Stimulated activated CD8-positive, alpha-beta memory T cell treated with anti-CD3 and anti-CD28 coated beads, Interleukin-4, amount 100 ng/mL, for 1 hour (primary cell): ENCODE results near the gene ACVR1B.
"Not testable (repeated sequence)": the region's sequence is repeated elsewhere in the genome, so short reads cannot be mapped to it uniquely, and the experiment has no call there.

Experiments used
- DNase-seq, 2 donors: peaks; one replicate each; pipeline ENCODE4 v3.0.0-alpha.2; 2020; ENCODE audit warnings: low read depth in 2 of 2, low spot score in 1 of 2

Gene ACVR1B

DNA sequence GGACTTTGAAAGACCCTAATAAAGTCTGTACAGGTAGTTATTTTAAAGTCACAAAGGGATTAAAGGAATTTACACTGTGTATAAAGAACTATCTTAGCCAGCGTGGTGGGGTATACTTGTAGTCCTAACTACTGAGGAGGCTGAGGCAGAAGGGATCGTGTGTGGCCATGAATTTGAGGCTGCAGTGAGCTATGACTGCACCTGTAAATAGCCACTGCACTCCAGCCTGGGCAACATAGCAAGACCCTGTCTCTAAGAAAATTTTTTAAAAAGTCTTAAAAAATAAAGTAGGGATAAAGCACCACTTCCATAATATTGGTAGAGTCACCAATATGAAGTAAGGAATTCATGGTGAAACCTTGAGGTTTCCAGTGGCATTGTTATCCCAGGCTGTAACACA, 18.1 kb downstream of the ACVR1B start:
- no peak for DNase-seq

DNA sequence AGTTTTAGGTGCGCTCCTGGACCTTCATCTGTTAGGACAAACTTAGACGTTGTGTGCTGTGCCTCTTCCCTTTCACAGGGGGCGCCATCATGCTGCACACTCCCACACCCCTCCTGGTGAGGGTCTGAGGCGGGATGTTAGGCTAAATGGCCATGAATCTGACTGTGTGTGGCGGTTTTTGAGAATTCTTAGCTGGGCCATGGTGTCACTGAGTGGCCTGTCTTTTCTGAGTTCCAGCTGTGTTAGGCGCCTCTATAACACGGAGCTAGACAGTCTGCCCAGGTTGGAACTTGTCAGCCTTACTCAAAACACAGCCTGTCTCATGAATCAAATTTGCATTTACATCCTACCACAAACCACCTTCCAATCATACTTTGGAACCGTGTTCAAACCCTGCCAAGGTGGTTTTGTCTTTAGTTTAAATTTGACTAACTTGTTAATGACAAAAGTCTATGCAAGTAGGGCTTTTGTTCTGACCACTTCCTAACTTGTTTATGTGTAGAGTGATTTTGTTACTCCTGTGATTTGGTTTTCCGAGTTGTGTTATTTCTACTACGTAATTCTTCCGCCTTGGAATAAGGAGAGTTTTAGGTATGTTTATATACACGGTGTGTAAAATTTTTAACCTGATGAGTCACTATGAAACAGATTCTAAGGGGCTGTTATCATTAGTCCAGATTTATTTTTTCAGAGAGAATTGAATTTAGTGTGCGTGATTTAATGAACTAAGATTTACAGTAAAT, 19.6 kb downstream of the ACVR1B start:
- DNase-seq = no peak

DNA sequence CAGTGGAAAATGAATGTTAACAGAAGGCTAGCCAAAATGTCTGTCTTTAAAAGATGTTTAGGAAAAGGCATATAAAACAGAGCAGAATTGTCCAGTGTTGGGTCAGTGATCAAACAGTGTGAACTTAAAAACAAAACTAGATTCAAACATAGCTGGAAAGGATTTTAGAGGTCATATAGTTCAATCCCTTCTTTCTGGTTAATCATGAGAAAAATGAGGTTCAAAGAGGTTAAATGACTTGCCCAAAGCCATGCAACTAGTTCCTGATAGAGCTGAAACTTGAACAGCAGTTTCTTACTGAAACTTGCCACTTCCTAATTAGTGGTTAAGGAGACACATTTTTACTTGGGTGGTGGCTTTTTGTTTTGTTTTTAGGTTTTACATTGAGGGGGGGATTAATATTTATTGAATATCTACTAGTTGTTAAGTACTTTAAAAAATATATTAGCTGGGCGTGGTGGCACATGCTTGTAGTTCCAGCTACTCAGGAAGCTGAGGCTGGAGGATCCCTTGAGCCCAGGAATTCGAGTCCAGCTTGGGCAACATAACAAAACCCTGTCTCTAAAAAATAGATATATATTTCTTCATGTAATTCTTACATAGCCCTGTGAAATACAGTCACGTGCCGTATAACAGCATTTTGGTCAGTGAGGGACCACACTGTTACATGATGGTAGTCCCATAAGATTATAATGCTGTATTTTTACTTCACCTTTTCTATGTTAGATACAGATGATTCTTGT, 20.4 kb downstream of the ACVR1B start:
- no peak for DNase-seq

DNA sequence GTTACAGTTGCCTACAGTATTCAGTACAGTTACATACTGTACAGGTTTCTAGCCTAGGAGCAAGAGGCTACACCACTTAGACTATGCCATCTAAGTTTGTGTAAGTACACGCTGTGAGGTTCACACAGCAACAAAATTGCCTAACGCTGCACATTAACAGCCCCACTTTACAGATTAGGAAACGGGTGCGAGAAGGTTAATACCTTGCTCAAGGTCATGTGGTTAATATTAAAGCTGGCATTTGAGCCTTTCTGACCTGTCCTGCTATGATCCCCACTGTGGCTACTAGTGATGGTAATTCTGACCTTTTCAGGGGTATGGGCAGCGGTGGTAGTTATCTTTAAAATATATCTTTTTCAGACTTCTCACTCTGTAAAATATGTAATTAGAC, 20.9 kb downstream of the ACVR1B start:
- DNase-seq = no peak

DNA sequence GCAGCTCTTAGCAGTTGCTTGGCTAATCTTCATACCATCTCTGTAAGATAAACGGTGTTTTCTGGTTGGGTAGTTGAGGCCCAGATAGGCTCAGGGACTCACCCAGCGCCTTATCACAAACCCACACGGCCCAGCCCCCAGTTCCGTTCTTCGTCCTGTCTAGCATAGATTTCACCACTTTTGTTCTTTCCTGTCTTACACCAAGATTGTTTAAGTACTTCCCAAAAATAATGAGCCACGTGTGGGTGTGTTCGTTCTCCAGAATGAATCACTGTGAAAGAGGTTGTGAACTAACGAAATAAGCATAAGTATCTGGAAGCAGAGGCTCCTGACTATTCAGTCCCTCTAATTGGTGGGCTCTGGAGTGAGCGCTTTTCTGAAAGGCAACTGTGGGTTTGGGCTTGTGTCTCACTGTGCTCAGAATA, 21.4 kb downstream of the ACVR1B start:
- no peak for DNase-seq

DNA sequence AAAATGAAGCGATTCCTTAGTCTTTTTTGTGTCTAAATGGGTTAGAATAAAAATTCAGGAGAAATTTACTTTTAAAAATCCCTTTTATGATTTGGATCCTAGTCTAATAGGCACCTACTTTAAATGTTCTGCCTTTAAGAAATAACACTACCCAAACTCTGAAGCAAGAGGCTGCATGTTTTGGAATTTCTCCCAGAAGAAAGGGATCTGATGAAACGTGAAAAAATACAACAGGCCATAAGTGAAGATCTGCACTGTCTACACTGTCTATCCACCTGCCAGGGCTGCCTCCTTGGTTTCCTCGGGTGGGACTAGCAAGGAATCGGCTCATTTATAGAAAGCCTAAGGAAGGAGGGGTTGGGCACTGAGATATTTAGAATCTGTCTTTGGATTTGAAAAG, 22.1 kb downstream of the ACVR1B start:
- DNase-seq = no peak

DNA sequence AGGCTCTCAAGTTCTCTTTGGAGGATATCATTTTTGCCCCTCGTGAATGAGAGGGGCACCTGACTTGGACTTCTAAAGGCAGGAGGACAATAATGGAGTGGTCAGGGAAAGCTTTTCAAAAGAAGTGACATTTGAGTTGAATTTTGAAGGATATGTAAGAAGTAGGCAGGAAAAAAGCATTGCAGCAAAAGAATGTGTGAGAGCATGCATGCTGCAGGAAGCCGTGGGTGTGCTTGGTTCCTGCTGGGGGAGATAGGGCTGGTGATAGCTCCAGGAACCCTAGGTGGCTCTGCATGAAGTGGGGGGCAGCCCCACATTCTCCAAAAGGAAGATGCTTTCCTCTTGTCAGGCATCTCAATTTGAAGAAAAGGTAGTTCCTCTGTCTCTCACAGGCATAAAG, 23.1 kb downstream of the ACVR1B start:
- no peak for DNase-seq

DNA sequence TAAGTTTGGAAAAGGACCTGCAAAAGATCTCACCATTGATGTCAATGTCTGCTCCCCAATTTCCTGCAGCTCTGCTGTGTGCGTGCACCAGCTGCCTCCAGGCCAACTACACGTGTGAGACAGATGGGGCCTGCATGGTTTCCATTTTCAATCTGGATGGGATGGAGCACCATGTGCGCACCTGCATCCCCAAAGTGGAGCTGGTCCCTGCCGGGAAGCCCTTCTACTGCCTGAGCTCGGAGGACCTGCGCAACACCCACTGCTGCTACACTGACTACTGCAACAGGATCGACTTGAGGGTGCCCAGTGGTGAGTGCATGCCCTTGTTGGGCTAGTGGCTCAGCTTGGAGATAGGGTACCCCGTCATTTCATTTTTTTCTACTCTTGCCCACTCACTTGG, 23.7 kb downstream of the ACVR1B start:
- DNase-seq = no peak

DNA sequence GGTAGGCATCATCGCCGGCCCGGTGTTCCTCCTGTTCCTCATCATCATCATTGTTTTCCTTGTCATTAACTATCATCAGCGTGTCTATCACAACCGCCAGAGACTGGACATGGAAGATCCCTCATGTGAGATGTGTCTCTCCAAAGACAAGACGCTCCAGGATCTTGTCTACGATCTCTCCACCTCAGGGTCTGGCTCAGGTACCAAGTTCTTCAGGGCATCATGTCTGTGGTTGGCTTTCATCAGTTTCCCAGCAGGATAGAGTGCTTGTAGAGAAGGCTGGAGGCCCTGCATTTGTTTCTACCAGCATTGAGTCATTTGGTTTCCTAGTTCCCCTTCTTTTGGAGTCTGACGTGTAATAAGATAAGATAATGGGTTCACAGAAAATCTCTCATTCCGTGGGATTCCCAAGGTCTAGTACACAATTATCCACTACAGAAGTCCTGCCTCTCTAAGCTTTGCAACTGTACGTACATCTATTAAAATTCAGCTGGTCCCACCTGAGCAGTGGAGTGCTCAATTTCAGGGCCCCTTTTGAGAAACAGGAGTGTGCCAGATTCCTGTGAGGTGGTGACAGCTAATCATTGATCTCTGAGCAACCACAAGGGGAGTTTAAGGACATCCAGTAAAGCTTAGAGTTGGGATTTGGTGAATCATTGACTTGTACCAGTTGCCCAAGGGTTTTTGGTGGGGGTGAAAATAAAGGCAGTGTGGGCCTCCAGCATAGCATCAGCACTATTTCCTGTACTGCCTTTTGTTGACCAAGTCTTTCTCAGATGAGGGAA, 25.1 kb downstream of the ACVR1B start:
- no peak for DNase-seq

DNA sequence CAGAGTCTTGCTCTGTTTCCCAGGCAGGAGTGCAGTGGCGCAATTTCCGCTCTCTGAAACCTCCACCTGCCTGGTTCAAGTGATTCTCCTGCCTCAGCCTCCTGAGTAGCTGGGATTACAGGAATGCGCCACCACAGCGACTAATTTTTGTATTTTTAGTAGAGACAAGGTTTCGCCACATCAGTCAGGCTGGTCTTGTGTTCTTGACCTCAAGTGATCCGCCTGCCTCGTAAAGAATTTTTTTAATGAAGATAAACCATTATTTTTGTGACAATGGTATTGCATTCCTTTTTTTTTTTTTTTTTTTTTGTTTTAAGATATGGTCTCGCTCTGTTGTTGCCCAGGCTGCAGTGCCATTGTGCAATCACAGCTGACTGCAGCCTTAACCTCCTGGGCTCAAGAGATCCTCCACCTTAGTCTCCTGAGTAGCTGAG, 25.8 kb downstream of the ACVR1B start:
- no peak for DNase-seq

DNA sequence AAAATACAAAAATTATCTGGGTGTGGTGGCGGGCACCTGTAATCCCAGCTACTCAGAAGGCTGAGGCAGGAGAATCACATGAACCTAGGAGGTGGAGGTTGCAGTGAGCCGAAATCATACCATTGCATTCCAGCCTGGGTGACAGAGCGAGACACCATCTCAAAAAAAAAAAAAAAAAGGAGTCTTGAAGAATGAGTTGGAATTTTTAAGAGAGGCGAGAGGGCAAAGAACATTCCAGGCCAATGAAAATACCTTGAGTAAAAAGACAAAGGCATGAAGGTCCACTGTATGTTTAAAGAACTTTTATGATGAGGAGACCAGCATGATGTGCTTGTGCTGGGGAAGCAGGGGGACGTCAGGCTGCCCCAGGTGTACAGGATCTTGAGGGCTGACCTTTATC, 27.8 kb downstream of the ACVR1B start:
- not testable (repeated sequence) for DNase-seq

DNA sequence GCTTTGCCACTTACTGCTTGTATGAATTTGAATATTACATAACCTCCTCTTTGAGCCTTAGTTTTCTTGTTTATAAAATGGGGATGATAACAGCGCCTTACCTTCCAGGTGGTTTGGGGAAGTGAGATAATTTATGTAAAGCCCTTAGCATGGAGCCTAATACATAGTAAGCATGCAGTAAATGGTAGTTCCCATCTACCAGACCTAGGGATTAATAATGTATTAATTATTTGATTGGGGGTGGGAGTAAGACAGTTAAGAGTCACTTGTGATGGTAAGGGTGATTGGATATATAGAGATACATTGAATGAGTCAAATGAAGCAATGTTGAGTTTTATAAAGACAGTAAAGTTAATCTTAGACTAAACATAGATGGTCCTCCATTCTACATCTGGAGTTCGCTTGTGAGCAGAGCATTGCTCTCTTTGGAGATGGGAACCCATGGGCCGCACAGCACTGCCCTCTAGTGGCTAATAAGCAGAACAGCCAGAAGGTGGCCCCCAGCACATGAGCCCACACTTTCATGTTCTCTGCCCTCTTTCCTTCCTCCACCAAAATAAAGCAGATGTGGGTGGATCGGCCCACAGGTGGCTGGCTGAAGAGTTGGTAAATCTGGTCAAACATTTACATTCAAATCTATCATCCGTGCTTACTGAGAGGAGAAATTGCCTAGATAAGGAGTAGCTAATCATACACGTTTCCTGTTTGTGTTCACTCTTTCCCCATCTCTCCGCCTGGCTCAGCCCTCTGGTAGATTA, 28.7 kb downstream of the ACVR1B start:
- peak in 1 of 2 donors; percentile 56 for DNase-seq

DNA sequence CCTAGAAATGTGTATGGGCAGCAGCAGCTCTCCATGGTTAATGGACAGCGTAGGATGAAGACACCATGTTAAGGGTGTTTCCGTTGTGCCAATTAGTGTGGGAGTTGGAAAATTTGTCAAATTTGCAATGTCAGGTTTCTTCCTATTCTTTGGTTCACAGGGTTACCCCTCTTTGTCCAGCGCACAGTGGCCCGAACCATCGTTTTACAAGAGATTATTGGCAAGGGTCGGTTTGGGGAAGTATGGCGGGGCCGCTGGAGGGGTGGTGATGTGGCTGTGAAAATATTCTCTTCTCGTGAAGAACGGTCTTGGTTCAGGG, 29.3 kb downstream of the ACVR1B start:
- no peak for DNase-seq

DNA sequence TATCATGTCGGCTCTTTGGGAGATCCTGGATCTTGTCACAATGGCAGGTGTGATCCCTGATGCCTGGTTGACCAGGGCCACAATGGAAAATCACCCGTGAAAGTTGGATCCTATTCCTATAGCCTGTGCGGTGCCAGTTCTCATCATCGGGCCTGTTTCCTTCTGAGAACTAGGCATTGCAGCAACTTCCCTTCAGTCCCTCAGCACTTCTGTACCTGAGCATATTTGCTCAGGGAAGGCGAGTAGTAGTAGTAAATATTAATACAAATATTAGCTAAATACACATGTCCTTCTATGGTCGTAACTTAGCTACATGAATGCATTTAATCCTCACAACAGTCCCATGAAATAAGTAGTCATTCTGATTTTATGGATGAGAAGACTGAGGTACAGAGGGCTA, 33.2 kb downstream of the ACVR1B start:
- no peak for DNase-seq

DNA sequence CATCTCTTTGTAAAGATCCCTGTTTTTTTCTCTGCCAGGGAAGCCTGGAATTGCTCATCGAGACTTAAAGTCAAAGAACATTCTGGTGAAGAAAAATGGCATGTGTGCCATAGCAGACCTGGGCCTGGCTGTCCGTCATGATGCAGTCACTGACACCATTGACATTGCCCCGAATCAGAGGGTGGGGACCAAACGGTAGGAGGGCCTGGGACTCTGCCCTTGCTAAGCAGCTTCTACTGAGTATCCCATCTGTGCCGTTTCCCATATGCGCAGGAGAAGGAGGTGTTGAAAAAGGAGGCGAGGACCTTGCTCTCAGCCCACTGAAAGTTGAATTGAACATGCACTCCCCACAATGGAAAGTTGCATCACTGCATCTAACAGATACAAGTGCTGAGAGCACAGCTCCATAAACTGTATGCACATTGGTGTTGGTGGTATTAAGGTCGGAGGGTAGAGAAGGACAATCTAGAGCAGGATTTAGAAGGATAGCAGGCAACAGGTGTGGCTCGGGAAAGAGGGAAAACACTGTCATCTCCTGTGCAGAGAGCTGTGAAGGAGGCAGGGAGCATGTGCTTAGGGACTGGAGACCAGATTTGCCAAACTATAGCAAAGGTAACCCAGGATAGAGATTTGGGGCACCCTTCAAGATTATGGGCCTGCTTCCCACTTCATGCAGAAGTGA, 33.8 kb downstream of the ACVR1B start:
- DNase-seq = no peak

DNA sequence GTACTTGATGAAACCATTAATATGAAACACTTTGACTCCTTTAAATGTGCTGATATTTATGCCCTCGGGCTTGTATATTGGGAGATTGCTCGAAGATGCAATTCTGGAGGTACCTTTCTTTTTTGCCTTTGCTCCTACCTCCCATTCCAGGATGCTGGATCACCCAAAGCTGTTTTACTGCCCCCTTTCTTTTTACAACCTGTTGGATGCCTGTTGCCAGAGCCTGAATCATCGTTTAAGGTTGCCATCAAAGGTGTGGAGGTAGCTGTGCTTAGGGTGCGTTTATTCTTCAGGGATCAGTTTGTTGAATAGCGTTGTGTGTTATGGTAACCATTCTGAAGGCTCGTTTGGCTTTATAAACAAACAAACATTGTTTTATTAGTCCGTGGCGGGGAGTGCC, 35.3 kb downstream of the ACVR1B start:
- DNase-seq = no peak

DNA sequence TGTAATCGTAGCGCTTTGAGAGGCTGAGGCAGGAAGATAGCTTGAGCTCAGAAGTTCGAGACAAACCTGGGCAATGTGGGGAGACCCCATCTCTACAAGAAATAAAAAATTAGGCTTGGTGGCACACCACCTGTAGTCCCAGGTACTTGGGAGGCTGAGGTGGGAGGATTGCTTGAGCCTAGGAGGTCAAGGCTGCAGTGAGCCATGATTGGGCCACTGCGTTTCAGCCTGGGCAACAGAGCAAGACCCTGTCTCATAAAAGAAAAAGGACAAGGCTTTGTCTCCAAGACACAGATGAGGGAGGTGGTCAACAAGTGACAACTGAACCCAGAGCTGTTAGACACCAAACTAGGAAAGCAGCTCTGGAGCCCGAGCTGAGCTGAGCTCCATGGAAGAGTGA, 40.7 kb downstream of the ACVR1B start:
- DNase-seq = no peak

DNA sequence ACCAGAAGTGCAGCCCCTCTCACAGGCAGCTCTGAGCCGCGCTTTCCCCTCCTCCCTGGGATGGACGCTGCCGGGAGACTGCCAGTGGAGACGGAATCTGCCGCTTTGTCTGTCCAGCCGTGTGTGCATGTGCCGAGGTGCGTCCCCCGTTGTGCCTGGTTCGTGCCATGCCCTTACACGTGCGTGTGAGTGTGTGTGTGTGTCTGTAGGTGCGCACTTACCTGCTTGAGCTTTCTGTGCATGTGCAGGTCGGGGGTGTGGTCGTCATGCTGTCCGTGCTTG, 43.0 kb downstream of the ACVR1B start:
- no peak for DNase-seq

DNA sequence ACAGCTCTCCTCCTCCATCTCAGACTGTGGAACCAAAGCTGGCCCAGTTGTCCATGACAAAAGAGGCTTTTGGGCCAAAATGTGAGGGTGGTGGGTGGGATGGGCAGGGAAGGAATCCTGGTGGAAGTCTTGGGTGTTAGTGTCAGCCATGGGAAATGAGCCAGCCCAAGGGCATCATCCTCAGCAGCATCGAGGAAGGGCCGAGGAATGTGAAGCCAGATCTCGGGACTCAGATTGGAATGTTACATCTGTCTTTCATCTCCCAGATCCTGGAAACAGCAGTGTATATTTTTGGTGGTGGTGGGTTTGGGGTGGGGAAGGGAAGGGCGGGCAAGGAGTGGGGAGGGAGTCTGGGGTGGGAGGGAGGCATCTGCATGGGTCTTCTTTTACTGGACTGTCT, 43.5 kb downstream of the ACVR1B start:
- DNase-seq = no peak

DNA sequence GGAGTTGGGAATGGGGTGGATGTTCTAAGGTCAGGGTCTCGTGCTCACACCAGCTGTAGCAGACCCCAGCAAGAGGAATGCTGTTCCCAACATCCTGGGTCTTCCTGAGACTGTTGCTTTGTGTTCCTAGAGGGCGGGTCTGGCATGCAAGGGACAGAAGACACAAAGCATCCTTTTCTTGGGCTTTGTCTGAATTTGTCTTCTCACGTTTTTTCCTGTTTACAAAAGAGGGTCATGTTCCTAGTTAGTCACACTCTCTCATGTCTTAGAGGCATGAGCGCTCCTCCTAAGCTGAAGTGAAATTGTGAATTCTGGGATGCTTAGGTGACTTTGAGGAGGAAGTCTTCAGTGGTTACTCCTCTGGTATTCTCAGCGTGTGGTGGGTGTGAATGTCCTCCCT, 45.6 kb downstream of the ACVR1B start:
- DNase-seq = no peak

DNA sequence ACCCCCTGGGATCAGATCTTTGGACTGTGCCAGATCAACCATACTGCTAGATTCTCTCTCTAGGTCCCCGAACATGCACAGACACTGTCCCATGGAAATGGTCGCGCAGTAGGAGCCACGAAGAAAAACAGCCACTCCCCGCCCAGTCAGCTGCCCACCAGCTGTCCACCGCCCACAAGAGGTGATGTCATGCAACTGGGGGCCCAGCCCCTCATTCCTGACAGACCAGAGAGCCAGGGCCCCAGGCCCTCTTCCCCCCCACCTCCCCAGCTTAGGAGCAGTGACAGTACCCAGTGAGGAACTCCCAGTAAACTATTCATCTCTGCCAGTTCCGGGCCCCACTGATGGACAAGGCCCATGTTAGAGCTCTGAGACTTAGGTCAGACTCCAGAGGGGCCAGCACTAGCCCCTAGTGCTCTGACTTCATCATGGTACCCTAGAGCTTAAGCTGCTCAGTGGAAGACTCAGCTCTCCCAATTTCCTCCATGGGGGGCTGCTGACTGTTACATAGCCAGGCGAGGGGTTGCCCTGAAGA, 51.6 kb downstream of the ACVR1B start:
- DNase-seq = no peak
